ENCODE data around the gene ALKBH5. TPM values are rescaled to one million over a fixed set of nuclear protein-coding genes. Genes with fewer than 3 reads are reported as not detected.

ALKBH5 gene
- total RNA-seq, 1 donor from 2014 or later: 168 TPM

- intact Hi-C loops (cut with DNase I): no loop called here
- DNase-seq (ENCODE audit: low spot score): no peak
Measured at GRCh38 chr17:18253187-18253884, 69.7 kb downstream of the ALKBH5 start.

GRCh38 chr17:18253947-18254821 is 70.6 kb downstream of the ALKBH5 start:
- intact Hi-C loops (cut with DNase I): no loop called here

GRCh38 chr17:18254888-18255649 is 71.4 kb downstream of the ALKBH5 start:
- DNase-seq (ENCODE audit: low spot score): no peak
- intact Hi-C loops (cut with DNase I): no loop called here

More at GRCh38 chr17:18253947-18254821, 70.6 kb downstream of the ALKBH5 start:
- DNase-seq (ENCODE audit: low spot score): no peak

GRCh38 chr17:18256351-18256750 is 72.7 kb downstream of the ALKBH5 start:
- intact Hi-C loops (cut with DNase I): no loop called here
- no peak for DNase-seq (ENCODE audit: low spot score)

GRCh38 chr17:18256776-18257175 is 73.1 kb downstream of the ALKBH5 start:
- intact Hi-C loops (cut with DNase I): no loop called here

DNA sequence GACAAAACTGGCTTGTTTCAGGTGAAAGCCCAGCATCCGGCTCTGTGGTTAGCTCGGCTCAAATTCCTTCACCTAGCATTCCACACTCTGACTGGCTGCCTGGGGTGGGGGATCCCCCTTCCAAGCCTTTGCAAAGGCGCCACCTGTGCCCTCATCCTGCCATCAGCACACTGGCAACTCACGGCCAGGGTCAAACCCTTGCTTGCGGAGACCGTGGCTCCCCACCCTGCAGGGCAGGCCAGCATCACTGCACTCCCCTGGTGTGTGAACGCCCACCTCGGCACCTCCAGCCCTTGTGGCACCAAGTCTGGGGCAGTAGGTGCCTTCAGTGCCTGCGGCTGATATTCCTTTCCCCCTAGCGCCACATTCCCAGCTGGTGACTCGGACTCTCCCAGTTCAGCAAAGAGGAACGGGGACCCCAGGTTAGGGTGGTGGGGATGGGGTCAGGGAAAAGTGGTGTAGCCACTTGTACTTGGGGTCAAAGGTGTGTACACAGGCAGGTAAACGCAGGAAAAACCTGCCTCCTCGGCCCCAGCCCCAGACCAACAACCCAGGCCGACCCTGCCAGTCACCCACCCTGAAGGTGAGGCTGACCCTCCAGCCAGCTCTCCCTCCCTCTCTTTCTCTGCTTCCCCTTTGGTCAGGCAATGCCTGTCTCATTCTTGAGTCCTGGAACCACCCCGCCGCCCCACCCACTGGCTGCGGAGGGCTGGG is 73.8 kb downstream of the ALKBH5 start:
- intact Hi-C loops (cut with DNase I): no loop called here

More at GRCh38 chr17:18256776-18257175, 73.1 kb downstream of the ALKBH5 start:
- no peak for DNase-seq (ENCODE audit: low spot score)

GRCh38 chr17:18257982-18258355 is 74.3 kb downstream of the ALKBH5 start:
- intact Hi-C loops (cut with DNase I): no loop called here
- peak; percentile 90 for DNase-seq (ENCODE audit: low spot score)

More for the DNA sequence above, 73.8 kb downstream of the ALKBH5 start:
- peak; percentile 87 for DNase-seq (ENCODE audit: low spot score)

DNA sequence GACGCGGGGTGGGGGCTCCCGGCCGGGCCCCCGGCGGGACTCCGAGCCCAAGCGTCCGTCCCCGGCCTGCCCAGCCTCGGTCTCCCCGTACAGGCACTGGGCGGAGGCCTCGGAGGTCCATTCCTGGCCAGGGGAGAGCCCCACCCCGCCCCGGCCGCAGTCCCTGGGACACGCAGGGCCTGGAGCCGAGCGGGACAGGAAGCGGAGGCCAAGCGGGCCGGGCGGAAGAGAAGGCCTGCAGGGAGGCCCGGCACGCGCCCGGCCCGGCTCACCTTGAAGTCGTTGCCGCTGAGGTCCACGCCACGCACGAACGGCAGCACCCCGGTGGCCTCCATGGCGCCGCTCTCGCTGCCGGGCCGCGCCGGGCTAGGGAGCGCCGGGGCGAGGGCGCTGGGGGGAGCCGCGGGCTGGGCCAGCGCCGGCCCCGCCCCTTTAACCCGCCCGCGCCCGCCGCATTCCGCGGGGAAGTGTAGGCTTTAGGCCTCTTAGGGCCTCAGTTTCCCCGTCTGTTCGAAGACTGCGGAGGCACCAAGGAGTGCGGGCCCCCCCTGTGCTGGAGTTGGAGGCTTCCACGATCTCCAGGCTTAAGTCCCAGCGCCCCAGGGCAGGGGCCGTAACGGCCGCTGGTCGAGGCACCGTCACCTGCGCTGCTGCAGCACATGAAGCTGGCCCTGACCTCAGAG is 74.9 kb downstream of the ALKBH5 start, which contains the start of gene FLII:
Gene FLII (minus strand): TSS at position 383 of the 683 bp plus-strand sequence. CDS start 48 bp downstream, at position 335.
- intact Hi-C loops (cut with DNase I): no loop called here
- no peak for DNase-seq (ENCODE audit: low spot score)

Other genes starting within 250 kb of the ALKBH5 start
- gene TOM1L2, start 211.4 kb upstream of the ALKBH5 start, total RNA-seq: 261 TPM
- 1.9 TPM for gene DRC3, start 211.0 kb upstream of the ALKBH5 start, total RNA-seq
- gene ATPAF2, start 144.7 kb upstream of the ALKBH5 start, total RNA-seq: 31.5 TPM
- gene GID4, start 144.4 kb upstream of the ALKBH5 start, total RNA-seq: 17.9 TPM
- gene DRG2, start 95.9 kb upstream of the ALKBH5 start, total RNA-seq: 17.8 TPM
- gene MYO15A, start 75.1 kb upstream of the ALKBH5 start, total RNA-seq: 0.70 TPM
- gene LLGL1, start 41.8 kb downstream of the ALKBH5 start, total RNA-seq: 9.6 TPM
- gene FLII, start 74.9 kb downstream of the ALKBH5 start, total RNA-seq: 294 TPM
- 28.0 TPM for gene MIEF2, start 76.8 kb downstream of the ALKBH5 start, total RNA-seq
- gene TOP3A, start 131.2 kb downstream of the ALKBH5 start, total RNA-seq: 14.1 TPM
- 9.9 TPM for gene SMCR8, start 131.5 kb downstream of the ALKBH5 start, total RNA-seq
- gene SHMT1, start 179.7 kb downstream of the ALKBH5 start, total RNA-seq: 2.3 TPM
- gene EVPLL, start 193.9 kb downstream of the ALKBH5 start, total RNA-seq: not detected